ENCODE data around the gene PGP.

DNA sequence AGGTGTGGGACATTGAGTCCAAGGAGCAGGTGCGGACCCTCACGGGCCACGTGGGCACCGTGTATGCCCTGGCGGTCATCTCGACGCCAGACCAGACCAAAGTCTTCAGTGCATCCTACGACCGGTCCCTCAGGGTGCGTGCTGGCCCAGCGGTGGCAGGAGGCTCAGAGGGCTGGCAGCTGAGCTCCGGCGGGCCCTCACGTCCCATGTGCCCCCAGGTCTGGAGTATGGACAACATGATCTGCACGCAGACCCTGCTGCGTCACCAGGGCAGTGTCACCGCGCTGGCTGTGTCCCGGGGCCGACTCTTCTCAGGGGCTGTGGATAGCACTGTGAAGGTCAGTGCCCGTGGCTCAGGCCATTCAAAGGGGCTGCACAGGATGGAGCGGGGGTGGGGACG lies 38.6 kb downstream of the PGP start:
- TF ChIP-seq CTCF (conservative IDR thresholded peaks at IDR 0.05 in 1 of 2, IDR thresholded peaks at IDR 0.05 in 1 of 2; ENCODE audit: extremely low read depth in 1 of 2, insufficient read depth in 1 of 2, low read depth in 1 of 2, low read length in 2 of 2): no peak
- TF ChIP-seq EZH2 (IDR thresholded peaks at IDR 0.05; ENCODE audit: borderline replicate concordance, low read length): no peak

All from mammary epithelial cell (primary cell).